Upper lobe of right lung (tissue), 1 donor: ENCODE data around the gene DOK4. TPM values are rescaled to one million over a fixed set of nuclear protein-coding genes. Genes with fewer than 3 reads are reported as not detected.
A peak's percentile ranks its signal among the peaks of the same experiment; 100 is the strongest.

Experiments used
- ATAC-seq: fragments of 200-7000 bp; cut with Tn5 transposase; one replicate; pipeline ENCODE4 v1.9.1; 2020; ENCODE audit warnings: mild to moderate bottlenecking, moderate library complexity
- DNase-seq: peaks from one replicate; pipeline ENCODE4 v3.0.0-alpha.2; 2020
- H3K27ac ChIP-seq: fragments of 200-600 bp; one replicate; pipeline ENCODE4 v1.8.0; 2022
- H3K27me3 ChIP-seq: fragments of 200-600 bp; one replicate; pipeline ENCODE4 v1.8.0; 2022; ENCODE audit warnings: mild to moderate bottlenecking
- H3K36me3 ChIP-seq: fragments of 200-600 bp; one replicate; pipeline ENCODE4 v1.8.0; 2022
- H3K4me1 ChIP-seq: fragments of 200-600 bp; one replicate; pipeline ENCODE4 v1.8.0; 2022
- H3K4me3 ChIP-seq: fragments of 200-600 bp; one replicate; pipeline ENCODE4 v1.8.0; 2022; ENCODE audit warnings: mild to moderate bottlenecking
- H3K9me3 ChIP-seq: fragments of 200-600 bp; one replicate; pipeline ENCODE4 v1.8.0; 2022
- CTCF ChIP-seq: fragments of 200-600 bp; IDR thresholded peaks from one replicate; pipeline ENCODE4 v1.8.0; 2022; ENCODE audit warnings: antibody characterized with exemption
- intact Hi-C: fragments of 100-400 bp; cut with DNase I; formaldehyde crosslinking; loops from one replicate; pipeline ENCODE4 v1.11.0; 2022
- total RNA-seq: library from RNA; stranded (reverse); fragmentation: NEBNext Ultra II Directional; extraction: Animal tissue kit (Norgen Biotek cat#: 25700); gene quantifications from one replicate; pipeline ENCODE4 v1.2.1, GENCODE V29; 2021
- donor health status: DM: no; HTN: yes; CAD: no; lungs with severe emphysema.

DOK4 gene
- total RNA-seq, 1 donor from 2014 or later, result 55.1 TPM

DNA sequence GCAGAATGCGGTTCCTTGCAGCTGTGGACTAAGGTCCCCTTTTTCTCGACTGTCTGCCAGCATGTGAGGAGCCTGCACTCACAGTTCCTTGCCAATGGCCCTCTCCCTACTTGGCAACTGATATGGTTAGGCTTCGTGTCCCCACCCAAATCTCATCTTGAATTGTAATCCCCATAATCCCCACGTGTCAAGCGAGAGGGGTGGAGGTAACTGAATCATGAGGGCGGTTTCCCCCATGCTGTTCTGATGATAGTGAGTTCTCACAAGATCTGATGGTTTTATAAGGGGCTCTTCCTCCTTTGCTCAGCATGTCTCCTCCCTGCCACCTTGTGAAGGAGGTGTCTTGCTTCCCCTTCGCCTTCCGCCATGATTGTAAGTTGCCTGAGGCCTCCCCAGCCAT is 59.0 kb downstream of the DOK4 start:
- intact Hi-C loops, result no loop called here
- Histone ChIP-seq H3K36me3 (peaks cover 52% of the 10 kb centered on the region), H3K27ac (no peak overlapping the region), H3K27me3 (no peaks in the 10 kb centered on the region), H3K9me3 (no peaks in the 10 kb centered on the region), H3K4me1 (peaks cover 4% of the 10 kb centered on the region), H3K4me3 (no peak overlapping the region)
- DNase-seq (no peak), ATAC-seq (no peak)
- TF ChIP-seq CTCF, result no peak

DNA sequence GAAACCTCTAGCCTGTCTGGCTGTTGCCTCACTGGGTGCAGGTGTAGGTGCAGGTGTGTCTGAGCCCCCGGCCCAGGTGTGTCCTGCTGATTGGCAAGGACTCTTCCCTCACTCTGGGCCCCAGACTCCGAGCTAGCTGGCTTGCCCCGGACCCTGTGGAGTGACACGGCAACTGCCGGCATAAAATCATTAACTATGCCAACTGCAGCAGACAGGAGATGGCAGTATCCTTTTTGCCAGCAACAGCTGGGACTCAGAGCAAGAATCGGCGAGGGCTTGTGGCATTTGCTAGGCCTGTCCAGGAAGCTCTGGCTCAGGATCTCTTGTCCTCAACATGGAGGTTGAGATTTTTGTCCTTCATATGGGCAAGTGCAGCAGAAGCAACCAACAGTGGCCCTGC is 59.9 kb downstream of the DOK4 start:
- H3K4me3 ChIP-seq, result no peak overlapping the region
- DNase-seq (no peak), ATAC-seq (no peak)
- no peaks in the 10 kb centered on the region for H3K27me3 ChIP-seq
- no peak for TF ChIP-seq CTCF
- intact Hi-C loops, result no loop called here
- peaks cover 9% of the 10 kb centered on the region for H3K4me1 ChIP-seq
- H3K27ac ChIP-seq, result no peak overlapping the region
- H3K36me3 ChIP-seq, result peaks cover 43% of the 10 kb centered on the region
- H3K9me3 ChIP-seq, result no peaks in the 10 kb centered on the region

- TF ChIP-seq CTCF, result no peak
- no peak overlapping the region for H3K27ac ChIP-seq
- peaks cover 25% of the 10 kb centered on the region for H3K36me3 ChIP-seq
- ATAC-seq, result no peak
- H3K27me3 ChIP-seq, result no peaks in the 10 kb centered on the region
- intact Hi-C loops, result no loop called here
- no peak for DNase-seq
- H3K4me1 ChIP-seq, result peaks cover 9% of the 10 kb centered on the region
- H3K9me3 ChIP-seq, result no peaks in the 10 kb centered on the region
- no peak overlapping the region for H3K4me3 ChIP-seq
Measured at GRCh38 chr16:57424583-57424982, 61.7 kb downstream of the DOK4 start.

DNA sequence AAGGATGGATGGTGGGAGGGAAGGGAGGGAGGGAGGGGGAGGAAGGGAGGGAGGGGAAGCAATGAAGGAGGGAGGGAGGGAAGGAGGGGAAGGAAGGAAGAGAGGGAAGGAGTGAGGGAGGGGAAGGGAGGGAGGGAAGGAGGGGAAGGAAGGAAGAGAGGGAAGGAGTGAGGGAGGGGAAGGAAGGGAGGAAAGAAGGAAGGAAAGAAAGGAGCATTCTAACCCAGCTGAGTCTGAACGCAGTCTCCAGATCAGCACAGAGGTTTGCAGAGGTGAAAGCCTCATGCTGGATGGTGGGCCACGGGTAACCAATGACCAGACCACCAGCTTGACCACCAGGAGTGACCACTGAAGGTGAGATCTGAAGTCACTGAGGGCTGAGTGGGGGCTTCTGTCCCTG is 63.1 kb downstream of the DOK4 start:
- H3K36me3 ChIP-seq, result peaks cover 12% of the 10 kb centered on the region
- H3K27me3 ChIP-seq, result no peaks in the 10 kb centered on the region
- no peak for TF ChIP-seq CTCF
- peaks cover 18% of the 10 kb centered on the region for H3K4me1 ChIP-seq
- intact Hi-C loops, result no loop called here
- no peak overlapping the region for H3K4me3 ChIP-seq
- H3K9me3 ChIP-seq, result no peaks in the 10 kb centered on the region
- ATAC-seq (no peak), DNase-seq (no peak)
- no peak overlapping the region for H3K27ac ChIP-seq

DNA sequence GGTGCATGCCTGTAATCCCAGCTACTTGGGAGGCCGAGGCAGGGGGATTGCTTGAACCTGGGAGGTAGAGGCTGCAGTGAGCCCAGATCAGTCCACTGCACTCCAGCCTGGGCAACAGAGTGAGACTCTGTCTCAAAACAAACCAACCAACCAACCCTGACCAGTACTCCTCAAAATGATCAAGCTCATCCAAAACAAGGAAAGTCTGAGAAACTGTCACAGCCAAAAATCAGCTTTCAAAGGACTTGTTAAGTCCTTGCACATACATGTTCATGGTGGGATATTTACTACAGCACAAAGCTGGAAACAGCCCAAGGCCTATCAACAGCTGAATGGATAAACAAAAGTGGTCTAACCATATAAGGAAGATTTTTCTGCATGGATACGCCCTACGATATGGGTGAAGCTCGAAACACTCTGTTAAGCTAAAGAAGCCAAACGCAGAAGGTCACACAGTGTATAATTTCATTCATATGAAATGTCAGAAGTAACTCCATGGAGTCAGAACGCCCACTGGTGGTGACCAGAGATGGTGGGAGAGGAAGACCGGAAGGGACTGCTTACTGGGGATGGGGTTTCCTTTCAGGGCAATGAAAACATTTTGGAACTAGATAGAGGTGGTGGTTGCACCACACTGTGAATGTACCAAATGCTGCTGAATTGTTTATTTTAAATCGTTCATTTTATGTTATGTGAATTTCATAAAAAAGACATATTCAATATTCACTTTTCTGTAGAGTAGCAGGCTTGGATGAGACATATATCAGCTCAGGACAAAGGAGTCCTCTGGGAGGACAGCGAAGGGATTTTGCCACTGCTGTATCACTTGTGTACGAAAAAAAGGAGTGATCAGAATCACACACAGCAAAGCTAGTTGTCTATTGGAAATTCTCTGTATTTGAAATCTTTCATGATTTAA is 64.0 kb downstream of the DOK4 start:
- Histone ChIP-seq H3K4me1 (peaks cover 21% of the 10 kb centered on the region), H3K36me3 (peaks cover 3% of the 10 kb centered on the region), H3K27me3 (no peaks in the 10 kb centered on the region), H3K9me3 (no peaks in the 10 kb centered on the region), H3K4me3 (no peak overlapping the region), H3K27ac (no peak overlapping the region)
- intact Hi-C loops, result no loop called here
- ATAC-seq, result peak; percentile 48
- no peak for DNase-seq
- peak; percentile 60 for TF ChIP-seq CTCF

Other genes with a start within 250 kb of the DOK4 start
- 60.0 TPM for gene ARL2BP, start 241.2 kb downstream of the DOK4 start, total RNA-seq
- gene PLLP, start 201.8 kb downstream of the DOK4 start, total RNA-seq, result 104 TPM
- gene CCL22, start 127.7 kb downstream of the DOK4 start, total RNA-seq, result 3.8 TPM
- 47.5 TPM for gene CX3CL1, start 114.0 kb downstream of the DOK4 start, total RNA-seq
- gene CCL17, start 81.7 kb downstream of the DOK4 start, total RNA-seq, result 15.5 TPM
- gene CIAPIN1, start 39.1 kb downstream of the DOK4 start, total RNA-seq, result 31.2 TPM
- 35.2 TPM for gene COQ9, start 39.0 kb downstream of the DOK4 start, total RNA-seq
- 85.1 TPM for gene POLR2C, start 23.8 kb downstream of the DOK4 start, total RNA-seq
- 11.3 TPM for gene CCDC102A, start 50.1 kb upstream of the DOK4 start, total RNA-seq
- 1.9 TPM for gene ADGRG5, start 56.1 kb upstream of the DOK4 start, total RNA-seq
- 66.9 TPM for gene ADGRG1, start 142.1 kb upstream of the DOK4 start, total RNA-seq
- 5.8 TPM for gene ADGRG3, start 181.8 kb upstream of the DOK4 start, total RNA-seq
- not detected for gene DRC7, start 208.3 kb upstream of the DOK4 start, total RNA-seq
- gene KATNB1, start 249.3 kb upstream of the DOK4 start, total RNA-seq, result 16.6 TPM